HG03108 (cell line): Measurements from ENCODE around the gene TRIM48.
"Not testable (repeated sequence)": the region's sequence is repeated elsewhere in the genome, so short reads cannot be mapped to it uniquely, and the experiment has no call there.

Experiments
- ATAC-seq: cut with Tn5 transposase; IDR thresholded peaks from one replicate; pipeline ENCODE4 v1.9.1; 2021; ENCODE audit warnings: moderate library complexity; ENCODE audit not compliant: unreplicated experiment

Gene TRIM48, protein sequence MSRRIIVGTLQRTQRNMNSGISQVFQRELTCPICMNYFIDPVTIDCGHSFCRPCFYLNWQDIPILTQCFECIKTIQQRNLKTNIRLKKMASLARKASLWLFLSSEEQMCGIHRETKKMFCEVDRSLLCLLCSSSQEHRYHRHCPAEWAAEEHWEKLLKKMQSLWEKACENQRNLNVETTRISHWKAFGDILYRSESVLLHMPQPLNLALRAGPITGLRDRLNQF

DNA sequence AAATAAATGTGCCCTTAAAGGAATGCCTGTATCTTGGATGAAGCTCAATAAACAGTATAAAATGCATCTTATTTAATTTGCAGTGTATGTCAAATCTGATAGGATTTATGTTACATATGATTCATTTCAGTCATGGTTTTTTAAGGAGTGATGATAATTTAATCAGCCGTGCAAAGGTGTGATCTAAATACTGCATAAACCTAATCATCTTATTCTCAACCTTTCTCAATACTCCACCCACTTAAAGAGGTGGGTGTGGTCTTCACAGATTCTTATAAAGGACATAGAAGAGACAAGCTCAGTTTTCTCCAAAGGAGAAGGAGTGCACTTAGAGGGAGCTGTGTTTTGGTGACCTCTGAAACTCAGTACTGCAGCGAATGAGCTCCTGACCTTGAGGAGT, at the start of gene TRIM48:
TSS of gene TRIM48 (plus strand) at position 301 of the 400 bp plus-strand sequence. CDS start 113 bp downstream, outside the sequence.
- not testable (repeated sequence) for ATAC-seq

DNA sequence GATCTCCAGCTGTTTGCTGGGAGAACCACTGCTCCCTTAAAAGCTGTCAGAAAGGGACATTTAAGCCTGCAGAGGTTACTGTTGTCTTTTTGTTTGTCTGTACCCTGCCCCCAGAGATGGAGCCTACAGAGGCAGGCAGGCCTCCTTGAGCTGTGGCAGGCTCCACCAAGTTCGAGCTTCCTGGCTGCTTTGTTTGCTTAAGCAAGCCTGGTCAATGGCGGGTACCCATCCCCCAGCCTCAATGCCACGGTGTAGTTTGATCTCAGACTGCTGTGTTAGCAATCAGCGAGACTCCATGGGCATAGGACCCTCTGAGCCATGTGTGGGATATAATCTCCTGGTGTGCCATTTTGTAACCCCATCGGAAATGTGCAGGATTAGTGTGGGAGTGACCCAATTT, 23.6 kb upstream of the TRIM48 start:
- ATAC-seq = not testable (repeated sequence)

DNA sequence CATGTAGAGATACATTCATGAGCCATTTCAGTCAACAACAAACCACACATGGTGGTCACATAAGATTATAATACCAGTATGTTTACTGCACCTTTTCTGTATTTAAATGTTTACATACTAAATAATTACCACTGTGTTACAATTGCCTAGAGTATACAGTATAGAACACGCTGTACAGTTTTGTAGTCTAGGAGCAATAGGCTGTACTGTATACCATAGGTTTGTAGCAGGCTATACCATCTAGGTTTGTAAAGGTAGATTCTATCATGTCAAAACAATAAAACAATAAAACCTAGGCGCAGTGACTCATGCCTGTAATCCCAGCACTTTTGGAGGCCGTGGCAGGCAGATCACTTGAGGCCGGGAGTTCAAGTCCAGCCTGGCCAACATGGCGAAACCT, 1.1 kb downstream of the TRIM48 start:
- no peak for ATAC-seq
